ENCODE measurements around the gene EFHC1.

Gene EFHC1

DNA sequence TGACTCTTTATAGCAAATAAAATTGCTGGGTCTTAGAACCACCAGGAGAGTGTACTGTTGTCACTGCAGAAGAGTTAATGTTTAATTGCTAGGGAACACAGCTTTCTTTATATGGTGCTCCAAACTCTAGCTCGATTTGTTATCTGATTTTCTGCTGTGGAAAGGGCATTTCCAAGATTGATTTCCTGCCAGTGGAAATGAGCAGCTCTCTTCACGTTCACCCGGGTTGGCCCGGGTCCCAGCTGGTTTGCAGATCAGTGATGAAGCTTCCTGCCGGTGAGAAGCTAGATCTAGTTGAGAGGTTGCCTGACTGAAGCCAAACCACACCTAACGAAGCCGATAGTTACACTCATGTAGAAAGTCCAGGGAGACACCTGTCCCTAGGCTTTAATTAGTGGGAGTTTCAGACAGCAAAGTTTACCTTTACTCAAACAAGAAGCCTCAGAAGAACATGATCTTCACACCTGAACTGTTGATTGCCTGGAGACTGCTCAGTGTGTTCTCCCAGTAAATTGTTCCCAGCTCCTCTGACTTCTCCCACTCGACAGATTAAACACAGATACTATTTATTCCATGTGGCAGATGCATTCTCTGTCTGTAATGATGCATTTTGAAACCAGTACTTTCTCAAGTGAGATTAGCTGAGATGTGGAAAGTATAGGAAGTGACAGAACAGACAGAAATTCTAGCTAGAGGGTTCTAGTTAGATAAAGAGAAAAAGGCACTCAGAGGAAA lies 30.3 kb upstream of the EFHC1 start:
- TF ChIP-seq, protein P1, sequence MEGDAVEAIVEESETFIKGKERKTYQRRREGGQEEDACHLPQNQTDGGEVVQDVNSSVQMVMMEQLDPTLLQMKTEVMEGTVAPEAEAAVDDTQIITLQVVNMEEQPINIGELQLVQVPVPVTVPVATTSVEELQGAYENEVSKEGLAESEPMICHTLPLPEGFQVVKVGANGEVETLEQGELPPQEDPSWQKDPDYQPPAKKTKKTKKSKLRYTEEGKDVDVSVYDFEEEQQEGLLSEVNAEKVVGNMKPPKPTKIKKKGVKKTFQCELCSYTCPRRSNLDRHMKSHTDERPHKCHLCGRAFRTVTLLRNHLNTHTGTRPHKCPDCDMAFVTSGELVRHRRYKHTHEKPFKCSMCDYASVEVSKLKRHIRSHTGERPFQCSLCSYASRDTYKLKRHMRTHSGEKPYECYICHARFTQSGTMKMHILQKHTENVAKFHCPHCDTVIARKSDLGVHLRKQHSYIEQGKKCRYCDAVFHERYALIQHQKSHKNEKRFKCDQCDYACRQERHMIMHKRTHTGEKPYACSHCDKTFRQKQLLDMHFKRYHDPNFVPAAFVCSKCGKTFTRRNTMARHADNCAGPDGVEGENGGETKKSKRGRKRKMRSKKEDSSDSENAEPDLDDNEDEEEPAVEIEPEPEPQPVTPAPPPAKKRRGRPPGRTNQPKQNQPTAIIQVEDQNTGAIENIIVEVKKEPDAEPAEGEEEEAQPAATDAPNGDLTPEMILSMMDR (IDR thresholded peaks at IDR 0.05), result no peak
- H3K27ac ChIP-seq, result peak overlapping the region in 1 of 2 donors; percentile 11
- H3K4me3 ChIP-seq, result peak overlapping the region; percentile 3
- DNase-seq (ENCODE audit: low spot score), result no peak

DNA sequence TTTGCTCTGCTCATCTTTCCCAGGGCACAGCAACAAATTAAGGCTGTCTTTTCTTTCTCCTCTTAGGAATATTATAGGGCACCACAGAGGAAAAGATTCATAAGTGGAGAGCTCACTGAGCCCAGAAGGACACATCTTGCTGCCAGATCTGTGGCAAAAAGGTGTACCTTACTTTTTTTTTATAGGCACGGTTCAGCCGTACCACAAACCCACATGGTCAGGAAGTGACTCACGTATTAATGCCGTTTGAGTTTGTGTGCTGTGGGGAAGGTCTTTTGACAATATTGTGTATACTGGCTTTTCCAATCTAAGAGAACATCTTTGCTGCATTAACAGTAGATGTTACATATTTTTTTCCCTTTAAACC lies 29.8 kb upstream of the EFHC1 start:
- Histone ChIP-seq H3K4me3 (peak overlapping the region; percentile 3), H3K27ac (no peak overlapping the region)
- no peak for DNase-seq (ENCODE audit: low spot score)
- TF ChIP-seq, protein P1 (IDR thresholded peaks at IDR 0.05), result no peak

DNA sequence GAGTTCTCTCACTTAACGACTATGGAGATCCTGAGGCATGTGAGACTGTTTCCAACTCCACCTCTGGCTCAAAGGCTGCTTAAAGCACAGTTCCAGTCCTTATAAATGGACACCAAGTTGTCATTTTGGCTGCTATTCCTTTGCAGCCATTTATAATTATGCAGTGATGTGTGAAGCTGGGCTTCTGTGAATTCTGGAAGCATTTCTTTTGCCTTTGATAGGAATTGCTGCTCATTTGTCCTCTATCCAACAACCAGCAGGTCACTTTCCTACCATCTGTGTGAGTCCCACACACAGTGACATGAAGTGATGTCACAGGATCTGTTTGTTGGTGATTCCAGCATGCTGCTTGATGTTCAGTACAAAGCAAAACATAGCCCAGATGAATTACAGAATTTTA lies 28.5 kb upstream of the EFHC1 start:
- TF ChIP-seq, protein P1 (IDR thresholded peaks at IDR 0.05), result no peak
- H3K4me3 ChIP-seq, result no peak overlapping the region
- H3K27ac ChIP-seq, result no peak overlapping the region
- no peak for DNase-seq (ENCODE audit: low spot score)

DNA sequence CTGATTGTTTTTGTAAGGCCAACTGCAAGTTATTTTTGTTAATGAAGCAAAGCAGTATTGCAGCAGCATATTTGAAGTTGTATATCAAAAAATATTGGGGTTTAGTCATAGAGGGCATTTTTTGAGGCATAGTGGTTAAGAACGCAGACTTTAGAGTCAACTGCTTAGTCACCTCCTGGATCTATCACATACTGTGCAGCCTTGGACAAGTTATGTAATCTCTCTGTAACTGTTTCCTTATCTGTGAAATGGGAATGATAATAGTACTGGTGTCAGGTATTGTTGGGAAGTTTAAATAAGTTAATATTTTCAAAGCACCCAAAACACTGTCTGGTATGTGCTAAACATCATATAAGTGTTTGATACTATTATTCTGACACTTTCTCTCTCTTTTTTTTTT lies 27.2 kb upstream of the EFHC1 start:
- TF ChIP-seq, protein P1 (IDR thresholded peaks at IDR 0.05), result no peak
- no peak overlapping the region for H3K27ac ChIP-seq
- DNase-seq (ENCODE audit: low spot score), result no peak
- no peak overlapping the region for H3K4me3 ChIP-seq

DNA sequence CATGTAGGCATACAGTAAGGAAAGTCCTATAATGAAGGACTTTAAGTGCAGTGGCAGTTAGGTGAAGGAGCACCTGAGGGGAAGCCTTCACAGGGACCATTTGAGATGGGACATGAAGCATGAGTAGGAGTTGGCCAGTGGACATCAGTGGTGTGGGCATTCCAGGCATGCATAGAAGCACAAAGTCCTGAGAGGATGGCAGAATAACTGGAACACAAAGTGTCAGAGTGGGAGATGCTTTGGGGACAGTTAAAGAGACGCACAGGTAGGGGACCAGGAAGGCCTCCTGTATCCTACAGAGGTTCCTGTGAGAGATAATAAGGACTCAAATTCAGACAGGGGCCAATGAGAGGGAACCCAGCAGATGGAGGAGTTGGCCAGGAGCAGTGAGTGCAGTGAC lies 26.4 kb upstream of the EFHC1 start:
- Histone ChIP-seq H3K4me3 (no peak overlapping the region), H3K27ac (no peak overlapping the region)
- TF ChIP-seq, protein P1 (IDR thresholded peaks at IDR 0.05), result no peak
- no peak for DNase-seq (ENCODE audit: low spot score)

DNA sequence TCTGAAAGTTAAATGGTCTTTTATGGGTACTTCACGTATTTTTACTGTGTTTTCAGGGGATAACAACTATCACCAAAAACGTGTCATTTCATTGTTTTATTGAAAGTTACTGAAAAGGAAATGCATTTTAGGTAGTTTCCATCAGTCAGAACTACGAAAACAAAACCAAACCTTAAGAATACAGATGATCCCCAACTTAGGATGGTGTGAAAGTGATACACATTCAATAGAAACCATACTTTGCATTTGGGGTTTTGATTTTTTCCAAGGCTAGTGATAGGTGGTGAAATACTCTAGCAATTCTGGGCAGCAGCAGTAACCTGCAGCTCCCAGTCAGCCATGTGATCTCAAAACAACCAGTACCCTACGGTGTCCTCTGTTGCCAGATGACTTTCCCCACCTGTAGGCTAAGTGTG lies 25.9 kb upstream of the EFHC1 start:
- no peak overlapping the region for H3K27ac ChIP-seq

DNA sequence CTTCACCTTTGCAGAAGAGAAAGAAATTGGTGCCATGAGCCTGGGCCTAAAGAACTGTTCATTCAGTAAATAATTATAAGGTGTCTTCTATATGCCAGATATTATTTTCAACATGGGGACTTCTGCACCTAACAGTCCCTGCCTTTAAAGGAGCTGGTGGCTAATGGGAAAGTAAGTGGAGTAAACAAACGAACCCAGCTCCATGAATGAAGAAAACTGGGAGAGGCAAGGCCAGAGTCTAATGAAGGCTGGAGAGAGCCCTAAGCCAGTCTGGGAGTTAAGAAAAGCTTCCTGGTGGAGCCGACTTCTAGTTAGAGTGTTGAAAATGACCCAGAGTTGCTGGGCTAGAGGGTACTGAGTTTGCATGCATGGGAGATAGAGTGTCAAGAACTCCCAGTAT lies 24.2 kb upstream of the EFHC1 start:
- Histone ChIP-seq H3K27ac (no peak overlapping the region), H3K4me3 (no peak overlapping the region)
- no peak for DNase-seq (ENCODE audit: low spot score)
- TF ChIP-seq, protein P1 (IDR thresholded peaks at IDR 0.05), result no peak

More for the DNA sequence above, 25.9 kb upstream of the EFHC1 start:
- TF ChIP-seq, protein P1 (IDR thresholded peaks at IDR 0.05), result no peak
- no peak overlapping the region for H3K4me3 ChIP-seq
- DNase-seq (ENCODE audit: low spot score), result no peak
